NCI-H2227 (cell line): ENCODE measurements around the gene TRIM41.

Experiments
- DNase-seq: peaks from one replicate; lab custom pipeline; 2025; ENCODE audit not compliant: unreplicated experiment; lab: John Stamatoyannopoulos, UW

Gene TRIM41

DNA sequence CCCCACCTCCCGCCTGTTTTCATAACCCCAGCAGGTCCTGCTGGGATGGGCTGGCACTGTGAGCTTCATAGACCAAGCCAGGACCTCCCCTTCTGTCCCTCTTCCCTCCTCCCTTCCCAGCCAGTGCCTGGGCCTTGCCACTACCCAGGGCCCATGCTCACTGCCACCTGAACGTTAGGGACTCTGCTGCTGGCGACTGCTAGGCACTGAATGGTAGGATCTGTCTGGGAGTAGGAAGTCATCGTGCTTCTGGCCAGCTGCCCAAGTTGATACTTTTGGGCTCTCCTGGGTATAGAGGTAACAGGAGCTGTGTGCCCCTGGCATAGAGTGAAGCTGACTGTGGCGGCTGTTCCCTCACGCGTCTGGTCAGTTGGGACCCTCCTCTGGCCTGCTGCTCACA lies 8.4 kb downstream of the TRIM41 start:
- DNase-seq = no peak

DNA sequence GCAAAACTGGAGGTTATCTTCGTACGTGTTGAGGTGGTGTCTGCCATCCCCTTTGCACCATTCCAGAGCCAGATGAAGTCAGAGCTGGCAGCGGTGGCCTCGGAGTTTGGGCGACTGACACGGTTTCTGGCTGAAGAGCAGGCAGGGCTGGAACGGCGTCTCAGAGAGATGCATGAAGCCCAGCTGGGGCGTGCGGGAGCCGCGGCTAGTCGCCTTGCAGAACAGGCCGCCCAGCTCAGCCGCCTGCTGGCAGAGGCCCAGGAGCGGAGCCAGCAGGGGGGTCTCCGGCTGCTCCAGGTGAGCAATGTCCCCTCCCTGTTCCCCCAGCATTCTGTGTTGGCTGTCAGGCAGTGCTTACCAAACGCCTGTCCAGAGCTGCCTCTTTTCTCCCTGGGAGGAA lies 9.5 kb downstream of the TRIM41 start:
- DNase-seq = no peak

DNA sequence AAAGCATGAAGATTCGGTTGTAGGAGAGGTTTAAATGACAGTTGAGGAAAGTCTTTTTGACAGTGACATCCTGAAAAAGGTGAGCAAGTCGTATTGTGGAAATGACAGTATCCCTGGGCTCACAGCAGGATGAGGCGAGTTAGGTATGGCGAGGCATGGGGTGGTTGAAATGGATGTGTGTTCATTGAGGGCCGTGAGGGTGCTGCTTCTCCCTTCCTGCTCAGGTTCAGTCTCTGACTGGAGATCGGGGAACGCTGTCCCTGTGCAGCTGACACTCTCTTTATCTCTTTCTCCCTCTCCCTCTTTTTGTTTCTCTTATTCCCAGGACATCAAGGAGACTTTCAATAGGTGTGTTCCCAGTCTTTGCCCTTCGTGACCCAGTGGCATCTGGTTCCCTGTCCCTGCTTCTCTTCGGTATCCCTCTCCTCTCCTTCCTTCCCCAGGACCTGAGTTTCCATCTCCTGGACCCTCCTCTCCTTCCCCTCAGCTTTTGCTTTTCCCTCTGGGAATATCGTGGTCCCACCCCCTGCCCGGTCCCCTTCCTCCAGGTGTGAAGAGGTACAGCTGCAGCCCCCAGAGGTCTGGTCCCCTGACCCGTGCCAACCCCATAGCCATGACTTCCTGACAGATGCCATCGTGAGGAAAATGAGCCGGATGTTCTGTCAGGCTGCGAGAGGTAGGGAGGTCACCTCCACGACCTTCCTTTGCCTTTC lies 10.2 kb downstream of the TRIM41 start:
- DNase-seq = no peak

DNA sequence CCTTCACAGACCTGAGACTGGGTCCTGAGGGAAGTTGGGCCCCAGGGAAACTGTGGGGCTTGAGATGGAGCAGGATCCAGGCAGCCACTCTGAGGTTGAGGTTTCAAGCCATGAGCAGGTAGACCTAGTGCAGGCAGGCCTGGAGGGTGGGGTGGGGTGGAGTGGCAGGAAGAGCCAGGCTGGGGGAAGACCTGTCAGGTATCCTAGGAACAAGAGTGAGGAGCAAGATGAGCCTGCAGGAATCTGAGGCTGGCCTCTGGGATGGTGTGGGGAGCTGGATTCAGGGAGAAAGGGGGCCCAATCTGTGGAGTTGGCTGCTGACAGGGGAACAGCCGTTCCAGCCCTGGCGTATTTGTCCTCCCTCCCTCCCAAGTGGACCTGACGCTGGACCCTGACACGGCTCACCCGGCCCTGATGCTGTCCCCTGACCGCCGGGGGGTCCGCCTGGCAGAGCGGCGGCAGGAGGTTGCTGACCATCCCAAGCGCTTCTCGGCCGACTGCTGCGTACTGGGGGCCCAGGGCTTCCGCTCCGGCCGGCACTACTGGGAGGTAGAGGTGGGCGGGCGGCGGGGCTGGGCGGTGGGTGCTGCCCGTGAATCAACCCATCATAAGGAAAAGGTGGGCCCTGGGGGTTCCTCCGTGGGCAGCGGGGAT lies 10.8 kb downstream of the TRIM41 start:
- DNase-seq = no peak

DNA sequence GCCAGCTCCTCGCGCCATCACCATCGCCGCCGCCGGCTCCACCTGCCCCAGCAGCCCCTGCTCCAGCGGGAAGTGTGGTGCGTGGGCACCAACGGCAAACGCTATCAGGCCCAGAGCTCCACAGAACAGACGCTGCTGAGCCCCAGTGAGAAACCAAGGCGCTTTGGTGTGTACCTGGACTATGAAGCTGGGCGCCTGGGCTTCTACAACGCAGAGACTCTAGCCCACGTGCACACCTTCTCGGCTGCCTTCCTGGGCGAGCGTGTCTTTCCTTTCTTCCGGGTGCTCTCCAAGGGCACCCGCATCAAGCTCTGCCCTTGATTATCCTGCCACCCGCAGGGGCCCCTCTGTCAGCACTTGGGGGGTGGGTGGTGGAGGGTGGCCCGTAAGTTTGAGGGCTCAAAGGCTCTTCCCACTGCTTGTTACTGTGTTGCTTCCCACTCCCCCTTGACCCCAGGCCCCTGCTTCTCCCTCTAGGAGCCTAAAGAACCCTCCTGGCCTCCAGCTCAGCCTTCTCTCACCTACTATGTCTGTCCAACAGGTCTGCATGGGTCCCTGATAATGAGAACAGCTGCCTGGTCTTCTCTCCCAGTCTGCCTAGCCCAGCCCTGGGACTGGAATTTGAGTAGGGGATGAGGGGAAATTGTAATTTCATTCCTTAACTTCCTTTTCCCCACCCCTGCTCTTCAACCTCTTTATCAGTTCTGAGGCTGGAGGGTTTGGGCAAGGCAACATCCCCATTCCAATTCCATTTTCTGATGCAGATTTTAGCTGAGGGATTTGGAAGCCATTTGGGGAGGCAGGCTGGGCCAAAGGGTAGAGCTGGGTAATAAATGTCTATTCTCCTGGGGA lies 11.6 kb downstream of the TRIM41 start:
- no peak for DNase-seq

DNA sequence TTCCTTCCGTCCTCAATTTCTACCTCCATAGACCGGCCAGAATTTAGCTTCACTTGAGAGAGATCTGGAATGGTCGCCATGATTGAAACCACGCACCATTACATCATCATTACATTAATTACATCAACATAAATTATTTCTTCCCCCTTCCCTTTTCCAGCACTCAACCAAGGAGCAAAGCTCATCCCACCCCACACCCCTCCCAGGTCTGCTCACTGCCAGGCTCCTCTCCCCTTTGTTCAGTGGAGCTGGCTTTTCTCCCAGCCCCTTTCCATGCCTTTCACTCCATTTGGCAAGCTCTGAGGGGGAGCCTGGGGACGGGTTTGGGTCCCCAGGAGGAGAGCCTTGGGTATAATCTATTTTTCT lies 12.2 kb downstream of the TRIM41 start:
- no peak for DNase-seq

DNA sequence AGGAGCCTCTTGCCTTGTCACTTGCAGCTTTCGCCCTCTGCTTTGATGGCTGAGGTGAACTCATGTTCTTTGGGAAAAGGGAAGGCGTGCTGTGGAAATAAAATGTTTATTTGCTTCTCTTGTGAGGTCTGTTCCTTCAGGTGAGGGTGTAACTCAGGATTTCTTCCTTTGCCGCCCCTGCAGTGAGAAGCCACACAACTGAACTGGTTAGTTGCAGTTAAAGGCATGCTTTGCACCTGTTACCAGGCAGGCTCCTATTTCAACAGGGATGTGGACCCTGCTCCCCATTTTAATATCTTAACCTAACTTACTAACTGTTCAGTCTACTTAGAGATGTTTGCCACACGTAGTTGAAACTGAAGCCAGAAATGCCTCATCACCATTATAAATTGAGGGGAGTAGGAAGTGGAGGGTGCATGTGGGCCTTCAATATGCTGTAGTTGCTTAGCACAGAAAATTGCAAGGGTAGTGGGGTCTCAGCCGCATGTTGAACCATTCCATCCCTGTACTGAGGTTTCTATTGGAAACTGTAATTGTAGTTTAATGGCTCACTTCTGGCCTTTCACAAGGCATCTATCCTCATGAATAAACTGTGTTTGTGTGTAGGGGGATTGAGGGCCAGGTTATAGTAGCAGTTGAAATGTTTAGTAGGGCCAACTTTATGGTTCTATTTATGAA lies 12.7 kb downstream of the TRIM41 start:
- DNase-seq = no peak

DNA sequence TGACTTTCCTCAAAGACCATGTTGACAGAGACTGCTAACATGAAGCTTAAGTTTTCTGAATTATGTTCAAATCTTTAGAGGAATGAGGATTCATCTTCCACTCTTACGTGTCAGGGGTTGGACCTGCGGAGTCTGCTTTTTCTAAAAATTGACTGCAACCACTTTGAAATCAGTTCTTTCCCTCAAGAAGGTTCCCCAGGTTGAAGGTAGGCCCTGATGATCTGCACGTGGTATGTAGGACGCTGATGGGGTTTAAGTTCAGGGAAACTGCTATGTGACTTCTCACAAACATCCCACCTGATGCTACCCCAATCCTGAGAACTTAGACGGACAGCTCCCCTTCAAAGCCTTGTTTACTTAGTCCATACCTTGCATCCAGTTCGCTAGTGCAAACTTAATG lies 13.4 kb downstream of the TRIM41 start:
- DNase-seq = no peak

DNA sequence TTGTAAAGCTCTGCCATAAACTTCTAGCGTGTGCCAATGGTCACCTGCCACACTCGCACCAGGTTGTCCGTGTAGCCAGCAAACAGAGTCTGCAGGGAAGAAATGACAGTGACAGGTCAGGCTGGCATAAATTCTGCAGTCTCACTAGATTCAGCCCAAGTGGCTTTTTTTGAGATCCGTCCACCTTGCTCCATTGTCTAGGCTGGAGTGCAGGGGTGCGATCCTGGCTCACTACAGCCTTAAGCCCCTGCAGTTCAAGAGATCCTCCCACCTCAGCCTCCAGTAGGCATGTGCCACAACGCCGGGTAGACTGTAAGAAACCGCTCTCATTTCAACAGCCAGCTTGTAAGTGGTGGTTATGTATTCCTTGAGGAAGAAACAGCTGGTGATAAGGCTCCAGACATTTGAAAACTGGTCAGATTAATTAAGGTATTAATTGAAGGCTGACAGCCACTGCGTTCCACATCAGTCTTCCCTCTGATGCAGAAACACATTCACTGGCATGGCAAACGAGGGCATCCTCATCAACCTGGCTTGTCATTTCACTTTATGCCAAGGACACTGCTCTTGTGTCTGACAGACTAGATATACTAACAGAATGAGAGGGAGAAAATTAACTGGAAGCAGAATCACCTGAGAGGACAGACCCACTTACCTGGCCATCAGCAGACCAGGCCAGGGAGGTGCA lies 14.0 kb downstream of the TRIM41 start:
- no peak for DNase-seq

DNA sequence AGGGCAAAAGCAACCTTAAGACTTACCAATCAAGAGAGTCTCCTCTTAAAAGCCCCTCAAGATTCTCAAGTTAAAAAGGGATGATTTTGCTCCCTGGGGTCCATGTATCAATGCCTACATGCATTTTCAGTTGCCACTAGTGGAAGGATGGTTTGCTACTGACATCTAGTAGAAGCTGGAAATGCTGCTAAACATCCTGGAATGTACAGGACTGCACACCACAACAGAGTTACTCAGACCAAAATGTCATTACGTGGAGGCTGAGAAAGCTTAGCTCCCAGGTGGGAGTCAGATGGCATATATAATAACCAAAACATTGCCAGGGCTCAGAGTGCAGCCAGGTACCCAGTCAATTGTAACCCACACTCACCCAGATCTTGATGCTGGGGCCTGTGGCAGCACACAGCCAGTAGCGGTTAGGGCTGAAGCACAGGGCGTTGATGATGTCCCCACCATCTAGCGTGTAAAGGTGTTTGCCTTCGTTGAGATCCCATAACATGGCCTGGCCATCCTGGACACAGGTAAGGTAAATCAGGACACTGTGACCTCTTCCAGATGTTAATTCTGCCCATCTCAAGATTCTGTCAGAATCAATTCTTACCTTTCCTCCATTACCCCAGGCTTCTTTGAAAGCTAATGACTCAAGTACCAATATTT lies 14.8 kb downstream of the TRIM41 start:
- DNase-seq = no peak

DNA sequence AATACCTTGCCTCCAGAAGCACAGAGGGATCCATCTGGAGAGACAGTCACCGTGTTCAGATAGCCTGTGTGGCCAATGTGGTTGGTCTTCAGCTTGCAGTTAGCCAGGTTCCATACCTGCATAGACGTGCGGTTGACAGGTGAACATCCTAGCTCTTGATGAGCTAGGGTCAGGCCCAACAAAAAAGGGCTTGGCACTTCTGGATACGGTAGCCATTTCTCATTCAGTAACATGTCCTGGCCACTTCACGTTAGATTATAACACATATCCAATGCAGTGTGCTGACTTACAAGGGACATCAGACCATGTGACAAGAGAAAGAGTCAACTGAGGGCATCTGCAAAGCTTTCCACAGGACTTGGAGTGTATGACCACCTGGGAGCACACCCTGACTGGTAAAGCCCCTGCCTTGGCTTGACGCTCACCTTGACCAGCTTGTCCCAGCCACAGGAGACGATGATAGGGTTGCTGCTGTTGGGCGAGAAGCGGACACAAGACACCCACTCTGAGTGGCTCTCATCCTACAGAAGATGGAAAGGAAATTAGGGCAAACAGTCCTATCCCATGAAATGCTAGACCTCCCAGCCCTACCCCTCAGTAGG lies 16.1 kb downstream of the TRIM41 start:
- DNase-seq = no peak

DNA sequence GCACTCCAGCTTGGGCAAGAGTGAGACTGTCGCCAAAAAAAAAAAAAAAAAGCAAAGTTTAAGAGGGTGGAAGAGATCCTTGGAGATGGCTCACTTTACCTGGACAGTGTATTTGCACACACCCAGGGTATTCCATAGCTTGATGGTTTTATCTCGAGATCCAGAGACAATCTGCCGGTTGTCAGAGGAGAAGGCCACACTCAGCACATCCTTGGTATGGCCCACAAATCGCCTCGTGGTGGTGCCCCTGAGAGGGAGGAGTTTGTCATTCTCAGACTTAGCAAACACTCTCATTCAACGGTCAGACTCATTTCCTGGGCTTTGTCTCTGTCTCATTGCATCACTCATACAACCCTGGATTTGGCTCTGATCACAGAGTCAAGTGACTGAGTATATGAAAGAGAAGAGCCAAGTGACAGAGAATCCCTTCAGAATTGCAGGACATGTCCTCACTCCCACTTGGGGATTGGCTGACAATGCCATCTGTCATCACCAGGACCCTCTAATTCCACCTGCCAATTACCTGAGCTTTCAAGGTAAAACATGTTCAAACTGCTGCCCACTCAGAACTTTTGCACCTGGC lies 18.4 kb downstream of the TRIM41 start:
- DNase-seq = no peak

DNA sequence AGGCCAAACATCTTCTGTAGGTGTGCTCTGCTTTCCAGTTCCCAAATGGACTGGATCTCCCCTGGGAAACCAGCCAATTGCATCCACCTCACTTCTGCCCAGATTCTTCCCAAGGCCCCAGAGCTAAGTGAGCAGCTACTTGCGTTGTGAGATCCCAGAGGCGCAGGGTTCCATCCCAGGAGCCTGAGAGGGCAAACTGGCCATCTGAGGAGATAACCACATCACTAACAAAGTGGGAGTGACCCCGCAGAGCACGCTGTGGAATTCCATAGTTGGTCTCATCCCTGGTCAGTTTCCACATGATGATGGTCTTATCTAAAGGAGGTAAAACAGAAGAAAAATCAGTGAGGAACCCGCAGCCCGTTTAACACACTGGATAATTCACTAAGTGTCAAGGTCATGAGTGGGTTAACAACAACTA lies 19.0 kb downstream of the TRIM41 start:
- DNase-seq = no peak

DNA sequence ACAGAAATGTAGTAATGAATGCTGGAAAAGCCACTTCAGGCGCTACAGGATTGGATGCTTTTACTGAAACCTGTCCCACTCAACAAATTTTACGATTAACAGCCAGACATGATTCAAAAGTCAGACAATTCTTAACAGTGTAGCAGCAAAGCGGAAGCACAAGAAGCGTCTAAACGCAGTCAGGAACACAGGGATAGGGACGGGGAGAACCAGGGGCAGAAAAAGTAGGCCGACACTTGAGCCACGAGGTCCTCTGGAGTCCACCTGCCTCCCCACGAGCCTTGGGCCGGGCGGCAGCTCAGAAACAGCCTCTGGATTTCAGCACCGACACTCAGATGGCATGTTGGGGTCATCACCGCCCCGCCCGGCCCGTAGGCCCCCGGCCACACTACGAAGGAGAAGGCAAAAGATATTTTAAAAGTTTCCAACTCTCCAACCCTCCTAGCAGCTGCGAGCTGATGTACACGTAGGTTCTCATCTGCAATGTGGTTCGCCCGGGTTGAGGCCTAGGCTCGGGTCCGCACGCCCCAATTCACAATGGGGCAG lies 20.0 kb downstream of the TRIM41 start:
- DNase-seq = no peak

DNA sequence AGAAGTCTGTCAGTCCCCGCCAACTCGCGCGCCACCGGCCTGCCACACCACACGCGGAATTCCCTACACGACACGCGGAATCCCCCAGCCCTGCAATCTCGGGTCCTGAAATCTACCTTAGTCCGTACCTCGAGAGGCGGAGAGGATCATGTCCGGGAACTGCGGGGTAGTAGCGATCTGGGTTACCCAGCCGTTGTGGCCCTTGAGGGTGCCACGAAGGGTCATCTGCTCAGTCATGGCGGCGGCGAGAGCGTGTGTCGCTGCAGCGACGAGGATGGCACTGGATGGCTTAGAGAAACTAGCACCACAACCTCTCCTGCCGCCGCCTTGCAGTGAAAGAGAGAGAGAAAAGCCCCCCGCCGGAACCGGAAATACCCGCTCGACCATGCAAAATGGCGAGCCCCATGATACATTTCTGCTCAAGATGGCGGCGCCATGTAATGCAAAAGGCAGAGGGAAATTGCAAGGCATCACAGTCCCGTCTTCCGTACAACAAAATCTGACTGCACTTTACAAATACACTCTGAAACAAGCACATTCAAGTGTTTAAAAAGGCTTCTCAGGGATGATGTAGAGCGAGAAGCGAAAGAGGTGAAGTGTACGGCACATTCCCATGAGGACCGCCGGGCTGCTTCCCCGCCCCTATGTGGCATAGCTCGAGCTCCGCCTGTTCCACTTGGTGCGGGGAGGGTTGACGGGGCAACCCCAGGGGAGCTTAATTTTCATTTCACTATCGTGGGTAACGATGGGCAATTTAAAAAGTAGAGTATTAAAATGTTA lies 20.7 kb downstream of the TRIM41 start, which contains the start of gene RACK1:
Gene RACK1, minus strand, starts transcription at position 343 of the 780 bp plus-strand sequence. Its CDS starts 106 bp downstream, at position 237.
- DNase-seq = no peak

DNA sequence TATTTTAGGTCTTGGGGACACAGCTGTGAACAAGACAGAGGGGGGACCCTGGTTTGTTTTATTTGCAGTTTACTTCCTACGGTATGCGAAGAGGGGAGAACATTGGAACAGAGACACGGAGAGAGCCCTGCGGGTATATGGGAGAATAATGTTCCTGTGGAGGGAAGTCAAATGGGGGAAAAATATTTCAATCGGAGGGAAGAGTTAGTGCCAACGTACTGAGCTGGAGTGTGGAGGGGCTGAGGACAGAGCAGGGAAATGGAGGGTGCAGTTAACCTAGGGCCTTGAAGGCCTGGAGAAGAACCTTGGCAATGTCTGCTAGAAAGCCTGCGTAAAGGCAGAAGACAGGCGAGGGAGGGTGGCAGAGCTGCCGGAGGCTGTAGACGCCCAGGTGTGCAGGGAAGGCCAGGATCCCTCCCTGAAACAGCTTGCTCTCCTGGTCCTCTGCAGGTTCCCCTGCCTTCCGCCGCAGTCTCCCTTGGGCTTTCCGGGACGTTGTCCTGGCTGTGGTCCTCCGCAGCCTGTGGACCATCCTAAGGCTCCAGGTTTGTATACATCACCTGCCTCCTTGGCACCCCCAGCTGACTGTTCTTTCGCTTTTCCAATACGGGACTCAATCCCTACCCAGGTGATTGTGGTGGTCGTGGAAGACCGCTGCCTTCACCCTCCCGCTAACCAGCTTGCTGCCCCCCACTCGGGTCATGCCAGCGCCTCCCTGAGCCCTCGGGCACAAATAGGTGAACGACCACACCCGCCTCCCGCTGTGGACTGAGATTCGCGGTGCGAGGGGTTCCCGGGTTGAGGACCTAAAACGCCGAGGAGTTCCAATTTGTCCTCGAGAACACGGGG lies 22.6 kb downstream of the TRIM41 start:
- no peak for DNase-seq

DNA sequence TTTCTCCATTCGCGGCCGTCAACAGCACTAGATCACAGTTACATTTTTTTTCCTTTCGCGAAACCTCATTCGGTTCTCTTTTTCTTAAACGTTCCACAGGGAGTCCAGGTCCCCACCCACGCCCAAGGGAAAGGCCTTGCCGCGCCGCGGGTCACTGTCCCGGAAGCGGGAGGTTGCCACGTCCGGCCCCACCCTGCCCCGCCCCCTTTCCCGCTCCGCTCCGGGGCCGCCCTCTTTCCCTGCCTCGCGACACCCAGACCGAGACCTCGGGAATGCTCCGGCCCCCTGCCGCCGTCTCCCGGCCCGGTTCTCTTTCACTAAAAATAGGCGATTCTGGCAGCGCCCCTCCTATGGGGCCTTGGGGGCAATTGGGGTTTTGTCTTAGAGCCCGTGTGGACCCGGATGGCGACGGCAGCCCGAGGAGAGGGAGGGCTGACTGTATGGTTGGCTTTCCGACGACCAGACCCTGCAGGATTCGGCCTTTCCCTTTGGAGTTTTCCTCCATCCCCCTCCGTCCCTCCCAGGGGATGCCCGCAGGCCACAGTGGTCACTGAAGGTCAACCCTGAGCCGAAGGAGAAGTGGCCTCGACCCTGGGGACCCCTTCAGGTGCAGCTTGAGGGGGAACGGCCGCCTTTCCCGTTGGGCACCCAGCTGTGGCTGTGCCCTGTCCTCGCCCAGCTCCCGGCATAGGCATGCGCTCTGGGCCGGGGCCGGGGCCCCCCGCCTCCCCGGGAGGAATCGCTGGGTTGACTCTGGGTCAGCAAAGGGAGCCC lies 23.4 kb downstream of the TRIM41 start:
- DNase-seq = no peak
